ENCODE results near the gene LRCH1. TPM values are rescaled to one million over a fixed set of nuclear protein-coding genes. Genes with fewer than 3 reads are reported as not detected.

Gene LRCH1
- polyA plus RNA-seq, 5 donors: 20.3 to 30.2 (median 28.7) TPM

GRCh38 chr13:46797501-46798237 lies 244.7 kb downstream of the LRCH1 start:
- DNase-seq: no peak

- DNase-seq: no peak
These were observed 246.2 kb downstream of the LRCH1 start for GRCh38 chr13:46799139-46799538.

GRCh38 chr13:46801858-46802257 lies 248.9 kb downstream of the LRCH1 start:
- no peak for DNase-seq

Other genes starting within 250 kb of the LRCH1 start
- 1 to 10 TPM; 1.5 to 3.9 (median 2.7) TPM for gene RUBCNL, start 165.9 kb upstream of the LRCH1 start, polyA plus RNA-seq (ENCODE audit: insufficient read depth in 1 of 5, insufficient read length in 5 of 5, low replicate concordance in 1 of 5)
- gene ESD, start 244.0 kb downstream of the LRCH1 start, polyA plus RNA-seq (ENCODE audit: insufficient read depth in 1 of 5, insufficient read length in 5 of 5, low replicate concordance in 1 of 5): 100 to 1,000 TPM; 221 to 276 (median 256) TPM

All from right lung (tissue), 5 donors.